Pancreas (tissue), 10 donors: ENCODE results near the gene RBM4. TPM values are rescaled to one million over a fixed set of nuclear protein-coding genes. Genes with fewer than 3 reads are reported as not detected.

Experiments
- ATAC-seq, 4 donors: fragments of 200-7000 bp; cut with Tn5 transposase; one replicate each; pipeline versions ENCODE4 v1.8.0 to v1.9.1; 2020; ENCODE audit warnings: mild to moderate bottlenecking in 4 of 4, moderate library complexity in 4 of 4
- DNase-seq, 6 donors: peaks; one replicate each; pipeline ENCODE4 v3.0.0-alpha.2; 2020
- FAIRE-seq: peaks from 2 replicates; lab custom pipeline; 2012; peaks lifted over from hg19 to GRCh38; lab: Jason Lieb, UNC
- H3K27ac ChIP-seq, 4 donors: fragments of 200-600 bp; sonication (generic); 1 replicate in 3 of 4; 2 replicates in 1 of 4; pipeline versions ENCODE4 v1.5.0 to v1.8.0; 2020
- H3K27me3 ChIP-seq, 4 donors: fragments of 200-600 bp; one replicate each; pipeline ENCODE4 v1.8.0; 2021
- H3K36me3 ChIP-seq, 3 donors: fragments of 200-600 bp; sonication (generic) in 1 of 3; one replicate each; pipeline versions ENCODE4 v1.5.0 to v1.8.0; 2020 to 2021
- H3K4me1 ChIP-seq, 3 donors: fragments of 200-600 bp; one replicate each; pipeline ENCODE4 v1.8.0; 2021
- H3K4me3 ChIP-seq, 4 donors: fragments of 200-600 bp; sonication (generic) in 2 of 4; one replicate each; pipeline versions ENCODE4 v1.5.0 to v1.8.0; 2020 to 2021
- H3K9me3 ChIP-seq, 4 donors: fragments of 200-600 bp; one replicate each; pipeline ENCODE4 v1.8.0; 2021
- WGBS, 2 donors: extraction: QIAGEN DNeasy Blood & Tissue Kit; methylation state at CpG; one replicate each; pipeline ENCODE4 v1.1.7; 2013; 5-methylcytosine and 5-hydroxymethylcytosine counted together
- intact Hi-C, 3 donors: fragments of 100-400 bp; cut with DNase I; formaldehyde crosslinking; loops; one replicate each; pipeline versions ENCODE4 v1.11.1 to v1.14.2; 2022
- polyA plus RNA-seq, 2 donors: library from polyadenylated mRNA; stranded (reverse); fragments of 200-250 nt; gene quantifications; one replicate each; pipeline ENCODE4 v1.2.3, GENCODE V29; 2013
- total RNA-seq, 6 donors: library from RNA; stranded (reverse); fragmentation: NEBNext Ultra II Directional in 4 of 6; extraction: Animal tissue kit (Norgen Biotek cat#: 25700) in 4 of 6; gene quantifications; one replicate each; pipeline versions ENCODE4 v1.2.1 to v1.2.4, GENCODE V29; 2021 to 2023
- TF ChIP-seq, protein P1 (sequence below), 4 donors: fragments of 200-600 bp; sonication (generic) in 3 of 4; IDR thresholded peaks; one replicate each; pipeline versions ENCODE4 v1.5.0 to v1.8.0; 2021; ENCODE audit warnings: antibody characterized with exemption in 4 of 4
- donor health status: healthy with polysubstance abuse.
- donor health status: DM: no; HTN: no; CAD: no; lungs with moderate emphysema.
- donor health status: DM: no; HTN: no; CAD: no.
- donor health status: control.
- donor health status: control.
- donor health status: Bipolar disorder and iron deficiency.
- donor health status: DM: yes; HTN: yes; CAD: no.
- donor health status: DM: no; HTN: no; CAD: no.
- donor health status: DM: no; HTN: no; CAD: no.
- donor health status: DM: yes; HTN: yes; CAD: no.

RBM4 gene
- total and polyA plus RNA-seq, 8 donors, result 47.5 to 84.2 (median 65.1) TPM

DNA sequence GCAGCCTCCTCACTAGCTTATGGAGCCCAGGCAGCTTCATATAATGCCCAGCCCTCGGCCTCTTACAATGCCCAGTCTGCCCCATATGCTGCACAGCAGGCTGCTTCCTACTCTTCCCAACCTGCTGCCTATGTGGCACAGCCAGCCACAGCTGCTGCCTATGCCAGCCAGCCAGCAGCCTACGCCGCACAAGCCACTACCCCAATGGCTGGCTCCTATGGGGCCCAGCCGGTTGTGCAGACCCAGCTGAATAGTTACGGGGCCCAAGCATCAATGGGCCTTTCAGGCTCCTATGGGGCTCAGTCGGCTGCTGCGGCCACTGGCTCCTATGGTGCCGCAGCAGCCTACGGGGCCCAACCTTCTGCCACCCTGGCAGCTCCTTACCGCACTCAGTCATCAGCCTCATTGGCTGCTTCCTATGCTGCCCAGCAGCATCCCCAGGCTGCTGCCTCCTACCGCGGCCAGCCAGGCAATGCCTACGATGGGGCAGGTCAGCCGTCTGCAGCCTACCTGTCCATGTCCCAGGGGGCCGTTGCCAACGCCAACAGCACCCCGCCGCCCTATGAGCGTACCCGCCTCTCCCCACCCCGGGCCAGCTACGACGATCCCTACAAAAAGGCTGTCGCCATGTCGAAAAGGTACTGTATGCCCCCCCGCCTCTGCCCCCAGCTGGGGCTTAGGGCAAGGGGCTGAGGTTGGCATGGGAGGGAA, 13.3 kb upstream of the RBM4 start:
- Histone ChIP-seq H3K27me3 (no peaks in the 10 kb centered on the region), H3K4me1 (peaks cover 4 to 28% (median 6%) of the 10 kb centered on the region in 3 donors), H3K9me3 (no peaks in the 10 kb centered on the region), H3K27ac (no peak overlapping the region), H3K36me3 (peaks cover 8 to 36% (median 33%) of the 10 kb centered on the region in 3 donors), H3K4me3 (no peak overlapping the region)
- TF ChIP-seq, protein P1, sequence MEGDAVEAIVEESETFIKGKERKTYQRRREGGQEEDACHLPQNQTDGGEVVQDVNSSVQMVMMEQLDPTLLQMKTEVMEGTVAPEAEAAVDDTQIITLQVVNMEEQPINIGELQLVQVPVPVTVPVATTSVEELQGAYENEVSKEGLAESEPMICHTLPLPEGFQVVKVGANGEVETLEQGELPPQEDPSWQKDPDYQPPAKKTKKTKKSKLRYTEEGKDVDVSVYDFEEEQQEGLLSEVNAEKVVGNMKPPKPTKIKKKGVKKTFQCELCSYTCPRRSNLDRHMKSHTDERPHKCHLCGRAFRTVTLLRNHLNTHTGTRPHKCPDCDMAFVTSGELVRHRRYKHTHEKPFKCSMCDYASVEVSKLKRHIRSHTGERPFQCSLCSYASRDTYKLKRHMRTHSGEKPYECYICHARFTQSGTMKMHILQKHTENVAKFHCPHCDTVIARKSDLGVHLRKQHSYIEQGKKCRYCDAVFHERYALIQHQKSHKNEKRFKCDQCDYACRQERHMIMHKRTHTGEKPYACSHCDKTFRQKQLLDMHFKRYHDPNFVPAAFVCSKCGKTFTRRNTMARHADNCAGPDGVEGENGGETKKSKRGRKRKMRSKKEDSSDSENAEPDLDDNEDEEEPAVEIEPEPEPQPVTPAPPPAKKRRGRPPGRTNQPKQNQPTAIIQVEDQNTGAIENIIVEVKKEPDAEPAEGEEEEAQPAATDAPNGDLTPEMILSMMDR (IDR thresholded peaks at IDR 0.05), result no peak
- no peak for FAIRE-seq
- whole genome bisulfite sequencing, 2 donors, result 93% methylated on average over 26 of the region's 26 CpGs
- DNase-seq, result peak in 1 of 6 donors; percentile 37
- intact Hi-C loops, result no loop called here
- no peak for ATAC-seq

DNA sequence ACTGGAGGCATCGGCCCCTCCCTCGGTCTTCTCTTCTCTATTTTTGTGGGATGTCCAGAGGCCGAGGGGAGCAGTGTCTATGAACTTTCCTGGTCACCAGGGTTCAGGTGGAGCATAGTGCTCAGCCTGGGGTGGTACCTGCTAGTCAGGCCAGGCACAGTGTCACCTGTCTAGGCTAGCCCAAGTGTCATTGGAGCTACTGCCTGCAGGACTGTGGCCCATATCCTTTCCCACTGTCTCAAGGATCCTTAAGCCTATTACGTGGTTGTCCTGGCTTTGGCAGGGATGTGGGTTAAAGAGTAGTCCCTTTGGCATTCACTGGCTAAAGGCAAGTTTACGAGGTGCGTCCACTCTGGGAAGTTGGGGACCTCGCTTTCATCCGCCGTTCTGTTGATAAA, 12.8 kb upstream of the RBM4 start:
- H3K27me3 ChIP-seq, result no peaks in the 10 kb centered on the region
- FAIRE-seq (no peak), ATAC-seq (no peak), DNase-seq (no peak)
- no peak overlapping the region for H3K27ac ChIP-seq
- peaks cover 8 to 36% (median 33%) of the 10 kb centered on the region in 3 donors for H3K36me3 ChIP-seq
- H3K4me1 ChIP-seq, result peaks cover 4 to 24% (median 6%) of the 10 kb centered on the region in 3 donors
- no peak overlapping the region for H3K4me3 ChIP-seq
- WGBS, 2 donors, result 83 to 85% methylated on average over 9 of the region's 9 CpGs
- intact Hi-C loops, result no loop called here
- TF ChIP-seq, protein P1 (IDR thresholded peaks at IDR 0.05), result no peak
- no peaks in the 10 kb centered on the region for H3K9me3 ChIP-seq

DNA sequence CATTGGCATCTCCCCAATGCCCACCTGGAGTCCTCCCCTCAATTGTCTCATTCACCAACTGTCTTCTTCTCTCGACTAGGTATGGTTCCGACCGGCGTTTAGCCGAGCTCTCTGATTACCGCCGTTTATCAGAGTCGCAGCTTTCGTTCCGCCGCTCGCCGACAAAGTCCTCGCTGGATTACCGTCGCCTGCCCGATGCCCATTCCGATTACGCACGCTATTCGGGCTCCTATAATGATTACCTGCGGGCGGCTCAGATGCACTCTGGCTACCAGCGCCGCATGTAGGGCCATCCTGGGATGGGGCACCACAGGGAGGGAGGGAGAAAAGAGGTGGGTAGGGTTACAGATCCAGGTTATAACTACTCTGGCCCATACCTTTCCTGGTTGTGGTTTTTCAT, 12.1 kb upstream of the RBM4 start:
- intact Hi-C loops, result no loop called here
- DNase-seq, result no peak
- FAIRE-seq, result no peak
- Histone ChIP-seq H3K9me3 (no peaks in the 10 kb centered on the region), H3K36me3 (peaks cover 8 to 36% (median 33%) of the 10 kb centered on the region in 3 donors), H3K4me3 (no peak overlapping the region), H3K4me1 (peaks cover 4 to 18% (median 6%) of the 10 kb centered on the region in 3 donors), H3K27ac (no peak overlapping the region), H3K27me3 (no peaks in the 10 kb centered on the region)
- TF ChIP-seq, protein P1 (IDR thresholded peaks at IDR 0.05), result no peak
- 93 to 96% methylated on average over 25 of the region's 25 CpGs for WGBS, 2 donors
- no peak for ATAC-seq

DNA sequence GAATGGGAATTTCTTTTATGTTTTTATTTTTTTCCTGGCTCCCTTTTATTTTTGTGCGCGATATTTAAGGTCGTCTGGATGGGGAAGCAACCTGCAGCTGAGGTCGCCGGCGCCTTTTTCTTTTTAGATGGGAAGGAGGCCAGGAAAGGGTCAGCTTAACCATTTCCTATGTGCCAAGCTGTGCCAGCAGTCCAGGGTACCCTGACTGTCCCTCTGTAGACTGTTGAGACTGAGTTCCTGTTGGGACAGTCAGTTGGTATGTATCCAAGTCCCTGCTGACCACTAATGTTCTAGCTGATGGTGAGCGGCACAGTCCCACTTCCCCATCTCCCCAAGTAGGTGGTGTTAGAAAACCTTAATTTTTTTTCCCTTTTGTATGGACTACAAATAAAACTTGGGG, 11.6 kb upstream of the RBM4 start:
- DNase-seq, result no peak
- peaks cover 8 to 36% (median 33%) of the 10 kb centered on the region in 3 donors for H3K36me3 ChIP-seq
- TF ChIP-seq, protein P1 (IDR thresholded peaks at IDR 0.05), result no peak
- intact Hi-C loops, result no loop called here
- ATAC-seq, result peak in 1 of 4 donors; percentile 33
- no peaks in the 10 kb centered on the region for H3K27me3 ChIP-seq
- H3K4me1 ChIP-seq, result peaks cover 4 to 13% (median 6%) of the 10 kb centered on the region in 3 donors
- 80 to 88% methylated on average over 7 of the region's 7 CpGs for WGBS, 2 donors
- H3K9me3 ChIP-seq, result no peaks in the 10 kb centered on the region
- no peak overlapping the region for H3K27ac ChIP-seq
- H3K4me3 ChIP-seq, result no peak overlapping the region
- no peak for FAIRE-seq

DNA sequence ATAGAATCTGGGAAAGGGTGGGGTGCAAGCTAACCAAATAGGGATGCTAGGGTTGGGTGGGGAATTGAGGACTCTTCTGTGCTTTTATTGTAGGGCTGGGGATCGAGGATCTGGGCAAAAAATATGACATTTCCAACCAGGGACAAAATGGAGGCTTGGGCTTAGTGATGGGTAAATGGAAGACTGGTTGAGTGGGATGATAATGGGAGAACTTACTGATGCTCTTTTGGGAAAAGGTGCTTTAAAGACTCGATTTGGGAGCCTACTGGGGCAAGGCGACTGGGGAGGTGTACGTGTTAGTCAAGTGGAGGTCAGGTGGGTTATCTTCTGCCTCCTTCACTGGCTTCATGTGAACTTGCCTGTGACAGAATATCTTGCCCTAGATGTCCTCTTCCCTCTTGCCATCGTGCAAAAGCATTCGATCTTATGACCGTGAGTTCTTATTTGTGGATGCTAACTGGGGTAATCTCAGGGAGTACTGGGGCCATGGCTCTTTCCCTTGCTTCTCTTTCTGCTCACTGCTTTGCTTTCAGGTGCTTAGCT, 10.4 kb upstream of the RBM4 start:
- FAIRE-seq (no peak), ATAC-seq (no peak), DNase-seq (no peak)
- Histone ChIP-seq H3K36me3 (peaks cover 8 to 36% (median 33%) of the 10 kb centered on the region in 3 donors), H3K27me3 (no peaks in the 10 kb centered on the region), H3K27ac (no peak overlapping the region), H3K4me1 (peaks cover under 1 to 5% (median 1%) of the 10 kb centered on the region in 3 donors), H3K9me3 (no peaks in the 10 kb centered on the region), H3K4me3 (no peak overlapping the region)
- WGBS, 2 donors, result 87 to 92% methylated on average over 7 of the region's 7 CpGs
- TF ChIP-seq, protein P1 (IDR thresholded peaks at IDR 0.05), result no peak
- intact Hi-C loops, result no loop called here
